Lung (tissue), 12 donors: ENCODE measurements around the gene FKBP8. TPM values are rescaled to one million over a fixed set of nuclear protein-coding genes. Genes with fewer than 3 reads are reported as not detected.

Source experiments
- ATAC-seq: fragments of 200-7000 bp; cut with Tn5 transposase; one replicate; pipeline ENCODE4 v1.9.1; 2020; ENCODE audit warnings: moderate number of reproducible peaks; ENCODE audit not compliant: insufficient read depth, low FRiP score
- DNase-seq, 3 donors: peaks; one replicate each; pipeline ENCODE4 v3.0.0-alpha.2; 2013 to 2017
- H3K27ac ChIP-seq, 2 donors: one replicate each; pipeline ENCODE4 v1.5.1; 2013; ENCODE audit warnings: mild to moderate bottlenecking in 2 of 2, moderate library complexity in 2 of 2, control low read depth in 1 of 2, inconsistent platforms in 1 of 2, low read depth in 1 of 2, low read length in 1 of 2
- H3K27me3 ChIP-seq, 3 donors: one replicate each; pipeline ENCODE4 v1.5.1; 2013; ENCODE audit warnings: low read length in 2 of 3; ENCODE audit not compliant: control insufficient read depth in 3 of 3, insufficient read depth in 3 of 3
- H3K36me3 ChIP-seq, 4 donors: one replicate each; pipeline ENCODE4 v1.5.1; 2013; ENCODE audit warnings: low read length in 4 of 4, mild to moderate bottlenecking in 1 of 4, moderate library complexity in 1 of 4; ENCODE audit not compliant: control insufficient read depth in 4 of 4, insufficient read depth in 4 of 4
- H3K4me1 ChIP-seq, 5 donors: one replicate each; pipeline ENCODE4 v1.5.1; 2013; ENCODE audit warnings: low read length in 5 of 5, mild to moderate bottlenecking in 2 of 5, moderate library complexity in 1 of 5; ENCODE audit not compliant: control insufficient read depth in 5 of 5, insufficient read depth in 5 of 5
- H3K4me3 ChIP-seq: one replicate; pipeline ENCODE4 v1.5.1; 2013; ENCODE audit warnings: mild to moderate bottlenecking, control low read depth, moderate library complexity
- H3K9ac ChIP-seq, 2 donors: one replicate each; pipeline ENCODE4 v1.5.1; 2013; ENCODE audit warnings: low read length in 2 of 2, control low read depth in 1 of 2; ENCODE audit not compliant: insufficient read depth in 1 of 2
- H3K9me3 ChIP-seq, 4 donors: one replicate each; pipeline ENCODE4 v1.5.1; 2013; ENCODE audit warnings: low read length in 3 of 4, mild to moderate bottlenecking in 1 of 4, moderate library complexity in 1 of 4; ENCODE audit not compliant: control insufficient read depth in 4 of 4, insufficient read depth in 3 of 4
- WGBS, 2 donors: extraction: QIAGEN DNeasy Blood & Tissue Kit; methylation state at CpG; one replicate each; pipeline ENCODE4 v1.1.7; 2013; 5-methylcytosine and 5-hydroxymethylcytosine counted together
- polyA plus RNA-seq, 2 donors: library from polyadenylated mRNA; stranded (reverse); fragments of 200-250 nt; gene quantifications; one replicate each; pipeline ENCODE4 v1.2.1, GENCODE V29; 2013
- total RNA-seq, 2 donors: library from RNA; depleted of rRNA in 1 of 2; stranded (reverse); fragments of >200 nt in 1 of 2; gene quantifications; one replicate each; pipeline ENCODE4 v1.2.1, GENCODE V29; 2014 to 2021
- TF ChIP-seq, protein P1 (sequence below): IDR thresholded peaks from 2 replicates; pipeline ENCODE4 v1.5.1; 2012; ENCODE audit warnings: mild to moderate bottlenecking; ENCODE audit errors: control extremely low read depth, extremely low read depth
- donor health status: control.
- donor health status: control.
- donor health status: Bipolar disorder and iron deficiency.
- donor health status: healthy.
- donor health status: DM: yes; HTN: yes; CAD: no.

FKBP8 gene
- total and polyA plus RNA-seq, 4 donors, result 168 to 357 (median 230) TPM

DNA sequence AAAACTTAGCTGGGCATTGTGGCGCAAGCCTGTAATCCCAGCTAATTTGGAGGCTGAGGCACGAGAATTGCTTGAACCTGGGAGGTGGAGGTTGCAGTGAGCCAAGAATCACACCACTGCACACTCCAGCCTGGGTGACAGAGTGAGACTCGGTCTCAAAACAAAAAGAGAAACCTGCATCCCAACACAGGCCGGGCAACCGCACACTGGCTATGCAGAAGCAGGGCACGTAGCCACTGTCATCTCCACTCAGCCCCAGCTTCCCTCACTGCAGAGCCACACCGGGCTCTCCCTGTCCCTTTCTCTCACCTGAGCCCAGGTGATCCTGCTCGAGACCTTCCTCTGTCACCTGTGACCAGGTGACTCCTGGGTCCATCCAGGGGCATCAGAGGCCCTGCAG, 33.2 kb downstream of the FKBP8 start:
- TF ChIP-seq, protein P1, sequence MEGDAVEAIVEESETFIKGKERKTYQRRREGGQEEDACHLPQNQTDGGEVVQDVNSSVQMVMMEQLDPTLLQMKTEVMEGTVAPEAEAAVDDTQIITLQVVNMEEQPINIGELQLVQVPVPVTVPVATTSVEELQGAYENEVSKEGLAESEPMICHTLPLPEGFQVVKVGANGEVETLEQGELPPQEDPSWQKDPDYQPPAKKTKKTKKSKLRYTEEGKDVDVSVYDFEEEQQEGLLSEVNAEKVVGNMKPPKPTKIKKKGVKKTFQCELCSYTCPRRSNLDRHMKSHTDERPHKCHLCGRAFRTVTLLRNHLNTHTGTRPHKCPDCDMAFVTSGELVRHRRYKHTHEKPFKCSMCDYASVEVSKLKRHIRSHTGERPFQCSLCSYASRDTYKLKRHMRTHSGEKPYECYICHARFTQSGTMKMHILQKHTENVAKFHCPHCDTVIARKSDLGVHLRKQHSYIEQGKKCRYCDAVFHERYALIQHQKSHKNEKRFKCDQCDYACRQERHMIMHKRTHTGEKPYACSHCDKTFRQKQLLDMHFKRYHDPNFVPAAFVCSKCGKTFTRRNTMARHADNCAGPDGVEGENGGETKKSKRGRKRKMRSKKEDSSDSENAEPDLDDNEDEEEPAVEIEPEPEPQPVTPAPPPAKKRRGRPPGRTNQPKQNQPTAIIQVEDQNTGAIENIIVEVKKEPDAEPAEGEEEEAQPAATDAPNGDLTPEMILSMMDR, result no peak
- no peak overlapping the region for H3K4me3 ChIP-seq
- ATAC-seq, result no peak
- WGBS, 2 donors, result 92 to 95% methylated on average over 8 of the region's 8 CpGs
- H3K36me3 ChIP-seq, result no peaks in the 10 kb centered on the region
- no peak overlapping the region for H3K9ac ChIP-seq
- no peaks in the 10 kb centered on the region for H3K27me3 ChIP-seq
- H3K27ac ChIP-seq, result no peak overlapping the region
- H3K4me1 ChIP-seq, result peaks cover 1 to 45% (median 18%) of the 10 kb centered on the region in 5 donors
- no peak for DNase-seq
- H3K9me3 ChIP-seq, result no peaks in the 10 kb centered on the region

DNA sequence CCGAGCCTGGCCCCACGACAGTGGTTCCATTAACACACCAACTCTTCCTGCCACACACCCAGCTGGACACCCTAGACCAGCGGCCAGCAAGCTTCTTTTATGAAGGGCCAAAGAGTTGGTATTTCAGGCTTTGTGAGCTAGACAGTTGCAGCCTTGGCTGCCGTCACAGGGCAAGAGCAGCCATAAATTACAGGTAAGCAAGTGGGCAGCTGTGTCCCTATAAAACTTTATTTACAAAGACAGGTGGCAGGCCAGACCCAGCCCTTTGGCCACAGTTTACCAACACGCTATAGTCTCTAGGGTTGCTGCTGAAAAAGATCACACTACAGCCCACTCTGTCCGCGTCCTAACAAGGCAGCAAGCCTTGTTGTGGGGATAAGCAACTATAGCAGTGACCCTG, 34.8 kb downstream of the FKBP8 start:
- Histone ChIP-seq H3K27ac (peak overlapping the region in 1 of 2 donors; percentile 13), H3K9me3 (no peaks in the 10 kb centered on the region), H3K9ac (no peak overlapping the region), H3K36me3 (no peaks in the 10 kb centered on the region), H3K4me3 (no peak overlapping the region), H3K4me1 (peaks cover 0 to 52% (median 20%) of the 10 kb centered on the region in 5 donors), H3K27me3 (no peaks in the 10 kb centered on the region)
- DNase-seq (no peak), ATAC-seq (no peak)
- 80 to 96% methylated on average over 7 of the region's 7 CpGs for WGBS, 2 donors
- TF ChIP-seq, protein P1, result no peak

DNA sequence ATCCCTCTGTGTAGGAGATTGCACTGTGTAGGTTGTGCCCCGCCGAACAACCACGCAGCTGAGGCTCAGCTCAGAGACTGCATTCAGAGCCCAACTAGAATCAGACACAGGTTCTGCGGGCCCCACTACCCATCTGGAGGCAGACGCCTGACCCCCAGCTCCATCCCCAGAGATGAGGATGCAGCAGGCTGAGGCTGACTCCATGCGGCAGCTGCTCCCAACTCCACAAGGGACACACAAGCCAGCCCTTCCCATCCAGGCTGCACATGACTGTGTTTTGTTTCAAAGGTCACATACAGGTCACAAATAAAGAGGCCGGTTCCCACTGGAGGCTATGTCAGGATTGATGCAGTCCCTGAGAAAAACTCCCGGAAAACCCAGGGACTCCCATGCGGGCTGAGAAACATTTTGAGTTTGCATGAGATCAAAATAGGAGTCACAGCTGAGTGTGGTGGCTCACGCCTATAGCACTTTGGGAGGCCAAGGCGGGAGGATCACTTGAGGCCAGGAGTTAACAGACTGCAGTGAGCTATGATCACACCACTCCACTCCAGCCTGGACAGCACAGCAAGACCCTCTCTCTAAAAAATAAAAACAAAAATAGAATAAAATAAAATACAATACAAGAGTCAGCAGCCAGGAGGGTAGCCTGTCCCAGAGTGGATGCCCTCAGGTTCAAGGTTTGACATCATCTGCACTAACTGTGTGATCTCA, 35.5 kb downstream of the FKBP8 start:
- H3K9ac ChIP-seq, result no peak overlapping the region
- TF ChIP-seq, protein P1, result no peak
- ATAC-seq (no peak), DNase-seq (peak in 2 of 3 donors; percentile 40 to 56)
- H3K36me3 ChIP-seq, result no peaks in the 10 kb centered on the region
- WGBS, 2 donors, result 73% methylated on average over 11 of the region's 11 CpGs
- no peaks in the 10 kb centered on the region for H3K27me3 ChIP-seq
- peaks cover 5 to 57% (median 20%) of the 10 kb centered on the region in 5 donors for H3K4me1 ChIP-seq
- H3K4me3 ChIP-seq, result no peak overlapping the region
- peak overlapping the region; percentile 48 to 60 for H3K27ac ChIP-seq
- no peaks in the 10 kb centered on the region for H3K9me3 ChIP-seq
